Right lobe of liver (tissue), 6 donors: Measurements from ENCODE around the gene LYRM7. TPM values are rescaled to one million over a fixed set of nuclear protein-coding genes. Genes with fewer than 3 reads are reported as not detected.

Source experiments
- ATAC-seq, 4 donors: fragments of 200-7000 bp; cut with Tn5 transposase; one replicate each; pipeline ENCODE4 v1.9.1; 2020; ENCODE audit warnings: mild to moderate bottlenecking in 4 of 4, moderate library complexity in 4 of 4
- DNase-seq, 3 donors: peaks; one replicate each; pipeline ENCODE4 v3.0.0-alpha.2; 2020
- H3K27ac ChIP-seq, 3 donors: fragments of 200-600 bp; one replicate each; pipeline ENCODE4 v1.8.0; 2022
- H3K27me3 ChIP-seq, 2 donors: fragments of 200-600 bp; one replicate each; pipeline ENCODE4 v1.8.0; 2022
- H3K36me3 ChIP-seq, 4 donors: fragments of 200-600 bp; sonication (generic) in 1 of 4; one replicate each; pipeline versions ENCODE4 v1.5.1 to v1.8.0; 2017 to 2022; ENCODE audit warnings: control low read depth in 1 of 4
- H3K4me1 ChIP-seq, 4 donors: fragments of 200-600 bp; sonication (generic) in 1 of 4; one replicate each; pipeline versions ENCODE4 v1.5.1 to v1.8.0; 2017 to 2022; ENCODE audit warnings: control low read depth in 1 of 4
- H3K4me3 ChIP-seq, 3 donors: fragments of 200-600 bp; one replicate each; pipeline ENCODE4 v1.8.0; 2022
- H3K9me3 ChIP-seq, 4 donors: fragments of 200-600 bp; sonication (generic) in 1 of 4; one replicate each; pipeline versions ENCODE4 v1.5.1 to v1.8.0; 2017 to 2022; ENCODE audit warnings: control low read depth in 1 of 4
- CTCF ChIP-seq, 4 donors: fragments of 200-600 bp in 3 of 4; fragments of 450-650 bp in 1 of 4; IDR thresholded peaks; one replicate each; pipeline versions ENCODE4 v1.5.1 to v1.8.0; 2016 to 2022; ENCODE audit warnings: antibody characterized with exemption in 4 of 4, mild to moderate bottlenecking in 2 of 4
- POLR2A ChIP-seq: fragments of 450-650 bp; IDR thresholded peaks from one replicate; pipeline ENCODE4 v1.6.1; 2017; ENCODE audit warnings: antibody characterized with exemption, mild to moderate bottlenecking
- WGBS: methylation state at CpG from one replicate; pipeline ENCODE4 v1.1.6; 2018; ENCODE audit warnings: low coverage, low lambda C conversion rate; ENCODE audit not compliant: insufficient coverage; ENCODE audit errors: missing lambda C conversion rate; 5-methylcytosine and 5-hydroxymethylcytosine counted together
- intact Hi-C, 2 donors: fragments of 100-400 bp; cut with DNase I; formaldehyde crosslinking; loops; one replicate each; pipeline versions ENCODE4 v1.11.2 to v1.14.1; 2022
- total RNA-seq, 6 experiments: library from RNA; depleted of rRNA in 2 of 6; stranded (reverse); fragments of >200 nt in 2 of 6; fragmentation: NEBNext Ultra II Directional in 3 of 6; extraction: Animal tissue kit (Norgen Biotek cat#: 25700) in 3 of 6; gene quantifications; one replicate each; pipeline versions ENCODE4 v1.1.0 to v1.2.4, GENCODE V29; 2016 to 2023
- donor health status: DM: no; HTN: yes; CAD: no.
- donor health status: DM: no; HTN: no; CAD: no.
- donor health status: DM: no; HTN: no; CAD: no.
- donor health status: DM: no; HTN: yes; CAD: no.
- donor health status: DM: no; HTN: yes; CAD: no.

LYRM7 gene
- total RNA-seq, 6 experiments from 2014 or later = 4.4 to 9.5 (median 5.6) TPM

GRCh38 chr5:131220566-131220965 is 49.8 kb downstream of the LYRM7 start:
- Histone ChIP-seq H3K36me3 (no peaks in the 10 kb centered on the region), H3K9me3 (no peaks in the 10 kb centered on the region), H3K27me3 (no peaks in the 10 kb centered on the region), H3K27ac (no peak overlapping the region), H3K4me1 (no peaks in the 10 kb centered on the region), H3K4me3 (no peak overlapping the region)
- TF ChIP-seq POLR2A (no peak), CTCF (IDR thresholded peaks at IDR 0.05) (no peak)
- 89% methylated on average over 7 of the region's 7 CpGs for WGBS
- ATAC-seq (no peak), DNase-seq (no peak)
- intact Hi-C loops = no loop called here

DNA sequence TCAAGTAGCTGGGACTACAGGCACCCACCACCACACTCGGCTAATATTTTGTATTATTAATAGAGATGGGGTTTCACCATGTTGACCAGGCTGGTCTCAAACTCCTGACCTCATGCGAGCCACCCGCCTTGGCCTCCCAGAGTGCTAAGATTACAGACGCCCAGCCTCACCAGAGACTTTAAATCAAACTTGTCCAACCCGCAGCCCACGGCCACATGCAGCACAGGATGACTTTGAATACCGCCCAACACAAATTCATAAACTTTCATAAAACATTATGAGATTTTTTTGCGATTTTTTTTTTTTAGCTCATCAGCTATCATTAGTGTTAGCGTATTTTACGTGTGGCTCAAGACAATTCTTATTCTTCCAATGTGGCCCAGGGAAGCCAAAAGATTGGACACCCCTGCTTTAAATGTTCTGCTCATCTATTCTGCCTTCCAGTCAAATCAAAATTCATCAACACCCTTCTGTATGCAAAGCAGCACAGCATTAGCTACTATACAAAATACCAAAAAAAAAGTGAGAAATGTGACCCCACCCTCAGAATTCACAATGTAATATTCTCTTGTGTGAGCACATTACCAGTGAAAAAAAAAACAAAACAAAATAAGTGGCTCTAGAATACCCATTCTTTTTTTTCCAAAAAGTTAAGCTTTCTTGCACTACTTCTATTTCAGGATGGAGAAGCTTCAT is 50.4 kb downstream of the LYRM7 start:
- 86% methylated on average over 7 of the region's 10 CpGs for WGBS
- H3K36me3 ChIP-seq = no peaks in the 10 kb centered on the region
- no peaks in the 10 kb centered on the region for H3K27me3 ChIP-seq
- H3K4me1 ChIP-seq = no peaks in the 10 kb centered on the region
- no peak for DNase-seq
- no peak overlapping the region for H3K27ac ChIP-seq
- no peaks in the 10 kb centered on the region for H3K9me3 ChIP-seq
- no peak for TF ChIP-seq POLR2A
- no peak for TF ChIP-seq CTCF (IDR thresholded peaks at IDR 0.05)
- intact Hi-C loops = no loop called here
- no peak overlapping the region for H3K4me3 ChIP-seq
- ATAC-seq = no peak

- ATAC-seq (no peak), DNase-seq (no peak)
- no peak for TF ChIP-seq CTCF (IDR thresholded peaks at IDR 0.05)
- no peak for TF ChIP-seq POLR2A
- Histone ChIP-seq H3K36me3 (no peaks in the 10 kb centered on the region), H3K9me3 (no peaks in the 10 kb centered on the region), H3K4me3 (no peak overlapping the region), H3K27me3 (no peaks in the 10 kb centered on the region), H3K27ac (no peak overlapping the region), H3K4me1 (no peaks in the 10 kb centered on the region)
- intact Hi-C loops = no loop called here
These were observed 51.1 kb downstream of the LYRM7 start for GRCh38 chr5:131221888-131222287.

DNA sequence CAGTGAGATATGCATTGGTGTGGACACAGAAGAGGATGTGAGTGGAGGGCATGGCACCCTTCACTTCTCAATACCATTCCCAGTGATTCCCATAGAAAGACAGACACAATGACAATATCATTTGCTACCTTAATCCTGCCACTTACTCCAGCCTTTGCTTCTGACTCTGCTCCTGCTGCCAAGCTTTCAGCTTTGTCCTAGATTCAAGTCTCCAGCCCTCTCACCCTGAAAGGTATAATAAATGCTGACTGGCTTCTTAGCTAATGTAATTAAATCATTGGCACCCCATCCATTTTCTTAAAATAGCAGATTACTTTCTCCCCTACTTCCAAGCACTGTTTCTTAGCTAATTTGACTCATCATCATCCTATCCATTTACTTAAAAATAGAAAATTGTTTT is 52.0 kb downstream of the LYRM7 start:
- Histone ChIP-seq H3K4me3 (no peak overlapping the region), H3K27me3 (no peaks in the 10 kb centered on the region), H3K4me1 (no peaks in the 10 kb centered on the region), H3K36me3 (no peaks in the 10 kb centered on the region), H3K27ac (no peak overlapping the region), H3K9me3 (no peaks in the 10 kb centered on the region)
- no peak for DNase-seq
- TF ChIP-seq CTCF (IDR thresholded peaks at IDR 0.05) (no peak), POLR2A (no peak)
- no peak for ATAC-seq
- intact Hi-C loops = no loop called here
